Osteoblast (primary cell): Measurements from ENCODE around the gene PTAFR. TPM values are rescaled to one million over a fixed set of nuclear protein-coding genes. Genes with fewer than 3 reads are reported as not detected.
A peak's percentile ranks its signal among the peaks of the same experiment; 100 is the strongest.

ENCODE experiments used
- DNase-seq: peaks from one replicate; pipeline ENCODE4 v3.0.0; 2011; ENCODE audit warnings: low spot score, mixed read lengths; ENCODE audit not compliant: insufficient read length; ENCODE audit errors: missing footprints
- H2AFZ ChIP-seq: 2 replicates; pipeline ENCODE4 v1.6.0; 2011; ENCODE audit warnings: mild to moderate bottlenecking, low read length
- H3K27ac ChIP-seq: 2 replicates; pipeline ENCODE4 v1.5.1; 2011; ENCODE audit warnings: mild to moderate bottlenecking, low read depth, low read length, moderate library complexity
- H3K27me3 ChIP-seq: 2 replicates; pipeline ENCODE4 v1.6.0; 2012; ENCODE audit warnings: mild to moderate bottlenecking, control low read depth, inconsistent platforms, low read length, moderate library complexity; ENCODE audit not compliant: insufficient read depth
- H3K36me3 ChIP-seq: 2 replicates; pipeline ENCODE4 v1.5.1; 2011; ENCODE audit warnings: mild to moderate bottlenecking, low read length, control low read depth, moderate library complexity; ENCODE audit not compliant: insufficient read depth
- H3K4me1 ChIP-seq: 2 replicates; pipeline ENCODE4 v1.5.1; 2011; ENCODE audit warnings: mild to moderate bottlenecking, low read length, control low read depth, moderate library complexity; ENCODE audit not compliant: insufficient read depth
- H3K4me2 ChIP-seq: 2 replicates; pipeline ENCODE4 v1.6.0; 2011; ENCODE audit warnings: mild to moderate bottlenecking, low read length; ENCODE audit not compliant: insufficient read depth
- H3K4me3 ChIP-seq: fragments of 200-600 bp; sonication (generic); 3 replicates; pipeline ENCODE4 v1.5.1; 2012; ENCODE audit warnings: mild to moderate bottlenecking, low read length, inconsistent platforms; ENCODE audit not compliant: insufficient read depth
- H3K79me2 ChIP-seq: 2 replicates; pipeline ENCODE4 v1.6.0; 2012; ENCODE audit warnings: mild to moderate bottlenecking, low read length, control low read depth, inconsistent platforms; ENCODE audit not compliant: insufficient read depth
- H3K9me3 ChIP-seq: 2 replicates; pipeline ENCODE4 v1.5.1; 2011; ENCODE audit warnings: low read depth, low read length, control low read depth
- H4K20me1 ChIP-seq: 2 replicates; pipeline ENCODE4 v1.6.0; 2012; ENCODE audit warnings: mild to moderate bottlenecking, low read length, control low read depth; ENCODE audit not compliant: insufficient read depth
- total RNA-seq: library from RNA; depleted of rRNA; stranded (reverse); fragments of >200 nt; gene quantifications from 2 replicates; pipeline ENCODE4 v1.2.3, GENCODE V29; 2012
- TF ChIP-seq, protein P1 (sequence below): IDR thresholded peaks from 2 replicates; pipeline ENCODE4 v1.5.1; 2011; ENCODE audit warnings: mild to moderate bottlenecking, low read depth, low read length, moderate library complexity; ENCODE audit errors: extremely low read depth

The PTAFR gene
- total RNA-seq, 1 donor = under 0.01 TPM

DNA sequence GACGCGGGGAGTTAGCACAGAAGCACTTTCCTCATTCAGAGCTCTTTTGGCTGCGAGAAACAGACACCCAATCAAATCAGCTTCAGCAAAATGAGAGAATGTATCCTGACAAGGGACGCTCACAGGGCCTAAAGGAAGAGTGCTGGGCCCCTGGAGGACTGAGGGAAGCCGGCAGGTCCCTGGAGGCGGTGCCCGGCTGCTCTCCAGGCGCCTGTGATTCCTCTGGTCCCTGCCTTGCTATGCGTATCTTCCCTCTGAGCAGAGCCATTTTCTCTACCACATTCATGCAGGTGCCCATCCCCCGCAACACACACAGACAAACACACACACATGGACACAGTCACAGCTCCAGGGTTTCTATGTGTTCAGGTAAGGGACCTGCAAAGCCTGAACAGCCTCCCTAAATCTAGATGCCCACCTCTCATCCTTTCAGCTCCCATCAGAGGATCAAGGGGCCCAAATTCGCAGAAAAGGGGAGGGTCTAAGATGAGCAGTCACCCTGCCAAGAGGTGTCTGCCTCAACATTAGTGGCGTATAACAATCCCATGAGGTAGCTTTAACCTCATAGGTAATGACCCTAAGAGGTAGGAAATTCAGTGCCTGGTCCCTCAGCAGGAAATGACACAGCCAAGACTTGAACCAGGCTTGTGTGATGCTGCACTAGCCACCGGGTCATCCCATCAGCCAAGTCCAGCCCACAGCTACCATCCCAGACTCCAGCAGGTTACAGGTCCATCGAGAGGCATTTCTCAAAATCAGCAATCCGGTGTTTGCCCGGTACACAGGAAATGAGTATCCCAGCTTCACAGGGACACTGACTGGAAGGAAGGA is 29.0 kb downstream of the PTAFR start:
- H3K4me2 ChIP-seq = no peak overlapping the region
- H3K4me3 ChIP-seq = no peak overlapping the region
- H3K9me3 ChIP-seq = no peaks in the 10 kb centered on the region
- H3K27ac ChIP-seq = no peak overlapping the region
- H3K27me3 ChIP-seq = no peaks in the 10 kb centered on the region
- no peak overlapping the region for H2AFZ ChIP-seq
- DNase-seq = peak; percentile 49
- TF ChIP-seq, protein P1, sequence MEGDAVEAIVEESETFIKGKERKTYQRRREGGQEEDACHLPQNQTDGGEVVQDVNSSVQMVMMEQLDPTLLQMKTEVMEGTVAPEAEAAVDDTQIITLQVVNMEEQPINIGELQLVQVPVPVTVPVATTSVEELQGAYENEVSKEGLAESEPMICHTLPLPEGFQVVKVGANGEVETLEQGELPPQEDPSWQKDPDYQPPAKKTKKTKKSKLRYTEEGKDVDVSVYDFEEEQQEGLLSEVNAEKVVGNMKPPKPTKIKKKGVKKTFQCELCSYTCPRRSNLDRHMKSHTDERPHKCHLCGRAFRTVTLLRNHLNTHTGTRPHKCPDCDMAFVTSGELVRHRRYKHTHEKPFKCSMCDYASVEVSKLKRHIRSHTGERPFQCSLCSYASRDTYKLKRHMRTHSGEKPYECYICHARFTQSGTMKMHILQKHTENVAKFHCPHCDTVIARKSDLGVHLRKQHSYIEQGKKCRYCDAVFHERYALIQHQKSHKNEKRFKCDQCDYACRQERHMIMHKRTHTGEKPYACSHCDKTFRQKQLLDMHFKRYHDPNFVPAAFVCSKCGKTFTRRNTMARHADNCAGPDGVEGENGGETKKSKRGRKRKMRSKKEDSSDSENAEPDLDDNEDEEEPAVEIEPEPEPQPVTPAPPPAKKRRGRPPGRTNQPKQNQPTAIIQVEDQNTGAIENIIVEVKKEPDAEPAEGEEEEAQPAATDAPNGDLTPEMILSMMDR = no peak
- H3K4me1 ChIP-seq = no peaks in the 10 kb centered on the region
- no peaks in the 10 kb centered on the region for H3K79me2 ChIP-seq
- H3K36me3 ChIP-seq = no peaks in the 10 kb centered on the region
- H4K20me1 ChIP-seq = no peaks in the 10 kb centered on the region

DNA sequence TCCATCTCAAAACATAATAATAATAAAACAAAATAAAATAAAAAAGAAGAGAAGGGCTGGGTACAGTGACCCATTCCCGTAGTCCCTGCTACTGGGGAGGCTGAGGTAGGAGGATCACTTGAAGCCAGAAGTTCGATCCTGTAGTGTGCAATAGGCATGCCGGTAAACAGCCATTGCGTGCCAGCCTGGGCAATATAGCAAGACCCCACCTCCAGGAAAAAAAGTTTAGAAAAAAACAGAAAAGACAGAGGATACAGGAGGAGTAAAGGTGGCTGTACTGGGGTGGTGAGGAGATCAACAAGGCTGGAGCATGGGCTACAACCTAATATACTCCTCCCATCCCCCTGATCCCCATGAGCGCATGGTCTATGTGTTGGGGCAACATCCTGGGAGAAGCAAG is 30.8 kb downstream of the PTAFR start:
- H3K27me3 ChIP-seq = no peaks in the 10 kb centered on the region
- H3K4me1 ChIP-seq = no peaks in the 10 kb centered on the region
- no peaks in the 10 kb centered on the region for H4K20me1 ChIP-seq
- DNase-seq = no peak
- TF ChIP-seq, protein P1 = no peak
- no peaks in the 10 kb centered on the region for H3K79me2 ChIP-seq
- H3K27ac ChIP-seq = no peak overlapping the region
- no peak overlapping the region for H2AFZ ChIP-seq
- H3K4me2 ChIP-seq = no peak overlapping the region
- H3K4me3 ChIP-seq = no peak overlapping the region
- no peaks in the 10 kb centered on the region for H3K36me3 ChIP-seq
- no peaks in the 10 kb centered on the region for H3K9me3 ChIP-seq

DNA sequence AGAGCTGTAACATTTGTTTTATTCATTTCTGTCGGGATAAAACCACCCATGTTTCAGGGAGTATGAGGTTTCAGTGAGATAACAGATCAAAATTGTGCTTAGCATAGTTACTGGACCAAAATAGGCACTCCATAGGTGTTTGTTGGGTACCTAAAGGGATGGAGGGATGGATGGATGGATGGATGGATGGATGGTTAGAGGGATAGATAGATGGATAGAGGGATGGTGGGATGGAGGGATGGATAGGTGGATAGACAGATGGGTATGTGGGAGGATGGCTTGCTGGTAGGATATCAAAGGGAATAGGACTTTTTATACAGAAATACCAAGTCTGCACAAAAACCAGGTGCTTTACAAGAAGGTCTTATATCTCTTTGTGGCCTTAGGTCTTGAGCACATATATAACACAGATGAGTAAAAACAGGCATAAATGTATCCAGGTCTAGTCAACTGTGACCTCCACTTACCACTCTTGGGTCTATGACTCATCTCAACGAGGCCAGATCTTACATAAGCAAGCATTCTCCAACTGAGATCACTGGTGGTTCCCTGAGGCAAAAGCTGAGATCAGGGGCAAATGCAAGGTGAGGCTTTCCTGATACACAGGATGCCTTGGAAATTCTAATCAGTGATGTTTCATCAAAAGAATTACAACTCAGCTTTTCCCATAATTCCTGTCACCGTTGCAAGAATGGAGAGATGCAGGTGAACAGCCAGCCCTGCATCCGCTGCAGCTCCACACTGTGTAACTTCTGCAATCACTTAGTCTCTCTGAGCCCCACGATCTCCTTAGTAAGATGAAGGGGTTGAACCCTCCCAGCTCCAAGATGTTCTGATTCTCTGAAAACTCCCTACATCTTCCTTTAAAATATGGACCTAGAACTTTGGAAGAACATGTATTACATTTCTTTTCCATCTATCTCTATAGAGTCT is 32.0 kb downstream of the PTAFR start:
- Histone ChIP-seq H3K9me3 (no peaks in the 10 kb centered on the region), H3K36me3 (no peaks in the 10 kb centered on the region), H3K4me2 (no peak overlapping the region), H4K20me1 (no peaks in the 10 kb centered on the region), H3K27ac (no peak overlapping the region), H3K27me3 (no peaks in the 10 kb centered on the region), H3K4me3 (no peak overlapping the region), H3K79me2 (no peaks in the 10 kb centered on the region), H2AFZ (no peak overlapping the region), H3K4me1 (no peaks in the 10 kb centered on the region)
- TF ChIP-seq, protein P1 = no peak
- peak; percentile 77 for DNase-seq
